HG02678 (cell line): Measurements from ENCODE around the gene SKIC2.
"Not testable (repeated sequence)": the region's sequence is repeated elsewhere in the genome, so short reads cannot be mapped to it uniquely, and the experiment has no call there.

Source experiments
- ATAC-seq: cut with Tn5 transposase; IDR thresholded peaks from one replicate; pipeline ENCODE4 v1.9.1; 2021; ENCODE audit warnings: mild to moderate bottlenecking, moderate library complexity; ENCODE audit not compliant: unreplicated experiment

SKIC2 gene

DNA sequence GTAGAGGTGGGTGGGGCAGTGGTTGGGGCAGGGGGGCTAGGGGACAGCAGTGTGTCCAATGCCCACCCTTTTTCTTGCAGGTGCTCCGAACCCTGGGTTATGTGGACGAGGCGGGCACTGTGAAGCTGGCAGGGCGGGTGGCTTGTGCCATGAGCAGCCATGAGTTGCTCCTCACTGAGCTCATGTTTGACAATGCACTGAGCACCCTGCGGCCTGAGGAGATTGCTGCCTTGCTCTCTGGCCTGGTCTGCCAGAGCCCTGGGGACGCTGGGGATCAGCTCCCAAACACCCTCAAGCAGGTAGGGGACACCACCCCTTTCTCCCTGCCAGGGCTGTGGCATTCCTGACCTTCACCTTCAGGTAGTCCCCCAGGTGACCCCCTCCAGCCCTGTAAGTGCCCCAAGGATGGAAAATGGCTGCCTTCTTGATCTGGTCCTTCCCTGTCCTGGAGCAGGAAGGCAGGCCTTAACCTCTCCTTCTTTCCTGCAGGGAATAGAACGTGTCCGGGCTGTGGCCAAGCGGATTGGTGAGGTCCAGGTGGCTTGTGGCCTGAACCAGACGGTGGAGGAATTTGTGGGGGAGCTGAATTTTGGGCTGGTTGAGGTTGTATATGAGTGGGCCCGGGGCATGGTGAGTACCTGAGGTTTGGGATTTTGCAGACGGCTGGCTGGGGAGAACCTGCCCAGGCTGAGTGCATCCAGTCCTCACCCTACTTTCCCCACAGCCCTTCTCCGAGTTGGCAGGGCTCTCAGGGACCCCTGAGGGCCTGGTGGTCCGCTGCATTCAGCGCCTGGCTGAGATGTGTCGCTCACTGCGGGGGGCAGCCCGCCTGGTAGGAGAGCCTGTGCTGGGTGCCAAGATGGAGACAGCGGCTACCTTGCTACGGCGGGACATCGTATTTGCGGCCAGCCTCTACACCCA lies 10.1 kb downstream of the SKIC2 start:
- ATAC-seq = no peak

GRCh38 chr6:31969712-31970603 lies 11.0 kb downstream of the SKIC2 start:
- no peak for ATAC-seq

GRCh38 chr6:31970604-31971271 lies 11.8 kb downstream of the SKIC2 start:
- no peak for ATAC-seq

DNA sequence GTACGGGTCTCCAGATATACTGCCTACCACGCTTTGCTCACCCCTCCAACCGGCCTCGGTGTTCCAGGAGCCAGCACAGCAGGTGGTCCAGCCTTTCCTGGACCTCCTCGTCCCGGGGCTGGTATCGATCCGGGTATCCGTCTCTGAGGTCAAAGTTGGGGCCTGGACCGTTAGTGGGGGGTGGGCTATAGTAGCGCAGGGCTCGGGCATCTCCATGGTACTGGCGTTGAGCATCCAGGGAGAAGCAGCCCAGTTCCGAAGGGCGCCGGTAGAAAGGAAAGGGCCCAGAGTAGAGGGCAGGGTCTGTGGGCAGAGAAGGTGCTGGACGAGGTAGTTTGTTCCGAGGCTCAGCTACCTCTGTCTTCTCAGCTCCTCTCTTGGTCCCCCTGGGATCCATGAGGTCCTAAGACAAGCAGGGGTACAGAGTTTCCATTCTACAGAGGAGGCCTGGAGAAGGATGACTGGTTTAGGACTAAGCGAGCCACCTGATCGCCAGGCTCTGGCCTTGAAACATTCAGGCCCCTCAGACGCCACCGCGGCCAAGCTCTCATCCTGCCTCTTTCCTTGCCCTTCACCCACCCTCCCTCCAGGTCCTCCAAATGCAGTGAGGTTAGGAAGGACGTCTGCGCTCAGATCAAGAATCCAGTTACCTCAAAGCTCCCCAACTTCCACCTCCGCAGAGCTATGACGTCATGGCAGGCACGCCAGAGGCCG lies 12.5 kb downstream of the SKIC2 start:
- ATAC-seq = no peak

- peak; percentile 91 for ATAC-seq
Measured at GRCh38 chr6:31971993-31972708, 13.2 kb downstream of the SKIC2 start, which contains the start of gene DXO. TSS of gene DXO (minus strand) at chr6:31972138. CDS start at chr6:31971675, 463 bp downstream.

DNA sequence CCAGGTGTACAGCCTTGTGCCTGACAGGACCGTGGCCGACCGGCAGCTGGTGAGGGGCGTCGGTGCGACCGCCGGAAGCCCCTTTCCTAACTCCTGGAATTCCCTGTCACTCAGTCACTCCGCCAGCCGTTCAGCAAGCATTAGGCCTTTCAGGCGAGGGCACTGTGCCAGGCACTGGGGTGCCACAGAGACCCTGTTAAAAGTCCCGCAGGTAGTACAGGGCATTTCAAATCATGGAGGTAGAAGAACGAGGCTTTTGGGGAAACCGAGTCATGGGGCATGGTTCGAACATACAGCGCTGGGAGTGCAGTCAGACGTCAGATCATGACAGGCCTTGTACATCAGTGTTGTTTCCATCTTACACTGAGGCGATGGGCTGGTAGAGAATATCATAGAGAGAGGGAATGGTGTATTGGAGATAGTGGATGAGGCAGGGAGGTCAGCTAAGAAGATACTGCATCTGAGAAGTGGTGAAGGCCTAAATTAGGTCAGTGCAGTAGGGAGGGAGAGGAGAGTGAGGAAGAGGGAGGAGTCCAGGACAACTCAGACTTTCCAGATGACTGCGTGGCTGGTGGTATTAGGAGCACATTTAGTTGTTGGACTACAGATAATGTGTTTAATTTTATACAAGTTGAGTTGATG lies 13.9 kb downstream of the SKIC2 start:
- no peak for ATAC-seq

GRCh38 chr6:31976065-31976464 lies 17.1 kb downstream of the SKIC2 start:
- not testable (repeated sequence) for ATAC-seq

DNA sequence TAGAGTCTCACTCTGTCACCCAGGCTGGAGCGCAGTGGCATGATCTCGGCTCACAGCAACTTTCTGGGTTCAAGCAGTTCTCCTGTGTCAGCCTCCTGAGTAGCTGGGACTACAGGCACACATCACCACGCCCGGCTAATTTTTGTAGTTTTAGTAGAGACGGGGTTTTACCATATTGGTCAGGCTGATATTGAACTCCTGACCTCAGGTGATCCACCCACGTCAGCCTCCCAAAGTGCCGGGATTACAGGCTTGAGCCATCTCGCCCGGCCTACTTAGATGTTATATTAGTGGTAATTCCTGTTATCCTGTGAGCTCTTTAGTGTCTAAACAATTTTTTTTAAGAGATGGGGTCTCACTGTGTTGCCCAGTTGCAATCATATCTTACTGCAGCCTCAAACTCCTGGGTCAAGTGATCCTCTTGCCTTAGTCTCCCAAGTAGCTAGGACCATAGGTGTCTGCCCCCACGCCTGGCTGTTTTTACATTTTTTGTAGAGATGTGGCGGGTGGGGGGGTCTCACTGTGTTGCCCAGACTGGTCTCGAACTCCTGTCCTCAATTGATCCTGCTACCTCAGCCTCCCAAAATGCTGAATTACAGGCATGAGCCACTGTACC lies 18.9 kb downstream of the SKIC2 start:
- no peak for ATAC-seq

DNA sequence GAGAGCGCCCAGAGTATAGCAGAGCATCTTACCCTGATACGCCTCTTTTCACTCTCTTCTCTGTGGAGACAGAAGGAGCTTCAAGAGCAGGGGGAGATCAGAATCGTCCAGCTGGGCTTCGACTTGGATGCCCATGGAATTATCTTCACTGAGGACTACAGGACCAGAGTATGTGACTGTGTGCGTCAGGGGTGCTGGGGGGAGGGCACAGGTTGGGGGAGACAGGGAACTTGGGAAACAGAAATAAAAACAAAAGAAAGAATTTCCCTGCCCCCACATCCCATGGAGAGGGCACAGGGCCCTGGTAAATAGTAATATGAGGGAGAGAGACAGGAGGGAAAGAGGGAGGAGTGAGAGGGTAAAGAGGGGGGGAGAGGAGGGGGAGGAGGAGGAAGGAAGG lies 19.9 kb downstream of the SKIC2 start:
- ATAC-seq = no peak

DNA sequence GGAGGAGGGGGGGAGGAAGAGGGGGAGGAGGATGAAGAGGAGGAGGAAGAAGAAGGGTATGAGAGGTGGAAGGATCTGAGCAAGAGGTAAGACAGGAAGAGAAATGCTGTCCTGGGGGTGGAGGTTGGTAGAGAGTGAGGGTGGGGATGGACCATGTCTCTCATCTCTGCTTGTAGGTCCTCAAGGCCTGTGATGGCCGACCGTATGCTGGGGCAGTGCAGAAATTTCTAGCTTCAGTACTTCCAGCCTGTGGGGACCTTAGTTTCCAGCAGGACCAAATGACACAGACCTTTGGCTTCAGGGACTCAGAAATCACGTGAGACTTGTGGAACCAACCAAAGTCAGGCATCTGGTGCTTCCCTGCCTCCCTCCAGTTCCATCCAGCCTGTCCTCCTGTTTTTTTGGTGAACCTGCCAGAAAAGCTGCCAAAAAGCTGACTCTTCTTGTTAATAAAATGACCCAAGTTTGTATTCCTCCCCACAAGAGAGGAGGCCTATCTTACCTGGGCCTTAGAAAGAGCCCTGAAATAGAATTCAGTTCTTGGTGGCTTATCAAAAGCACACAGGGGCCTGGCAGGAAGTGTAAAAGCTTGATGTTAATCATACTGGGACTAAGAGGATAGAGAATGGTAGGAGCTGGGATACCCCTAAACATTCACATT lies 20.4 kb downstream of the SKIC2 start:
- no peak for ATAC-seq

- not testable (repeated sequence) for ATAC-seq
Measured at GRCh38 chr6:31980195-31980876, 21.4 kb downstream of the SKIC2 start.

- ATAC-seq = not testable (repeated sequence)
Measured at GRCh38 chr6:31980998-31981397, 22.0 kb downstream of the SKIC2 start.

DNA sequence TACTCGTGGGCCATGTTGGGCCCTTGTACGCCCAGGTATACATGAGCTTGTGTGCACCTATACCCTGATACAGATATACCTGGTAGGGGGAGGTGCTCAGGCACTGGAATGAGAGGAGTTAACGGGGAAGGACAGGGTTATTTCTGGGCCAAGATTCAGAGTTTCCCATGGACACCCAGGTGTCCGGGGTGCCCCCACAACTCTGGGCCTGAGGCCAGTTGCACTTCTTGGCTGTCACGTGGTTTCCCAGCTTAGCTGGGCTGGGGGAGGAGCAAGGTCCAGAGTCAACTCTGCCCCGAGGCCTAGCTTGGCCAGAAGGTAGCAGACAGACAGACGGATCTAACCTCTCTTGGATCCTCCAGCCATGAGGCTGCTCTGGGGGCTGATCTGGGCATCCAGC lies 22.8 kb downstream of the SKIC2 start, which contains the start of gene C4A:
C4A (plus strand) TSS at position 314 of the 400 bp plus-strand sequence; CDS start at position 365, 51 bp downstream.
- not testable (repeated sequence) for ATAC-seq

DNA sequence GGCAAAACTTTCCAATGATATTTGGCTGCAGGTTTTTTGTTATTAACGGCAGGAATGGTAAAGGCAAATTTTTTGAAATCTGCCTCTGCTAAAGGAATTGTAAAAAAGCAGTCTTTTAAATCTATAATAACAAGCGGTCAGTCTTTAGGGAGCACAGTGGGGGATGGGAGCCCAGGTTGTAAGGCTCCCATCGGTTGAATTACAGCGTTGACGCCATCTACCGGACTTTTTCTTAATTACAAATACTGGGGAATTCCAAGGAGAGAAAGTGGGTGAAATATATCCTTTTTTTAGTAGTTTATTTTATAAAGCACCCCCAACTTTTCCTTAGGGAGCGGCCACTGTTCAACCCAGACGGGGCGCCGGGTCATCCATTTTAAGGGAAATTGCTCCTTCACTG lies 30.4 kb downstream of the SKIC2 start:
- not testable (repeated sequence) for ATAC-seq

- ATAC-seq = not testable (repeated sequence)
Measured at GRCh38 chr6:31994421-31994820, 35.4 kb downstream of the SKIC2 start.

GRCh38 chr6:31996385-31996784 lies 37.4 kb downstream of the SKIC2 start:
- not testable (repeated sequence) for ATAC-seq

GRCh38 chr6:32002546-32003268 lies 43.7 kb downstream of the SKIC2 start:
- not testable (repeated sequence) for ATAC-seq
